Nephron (organoid): Measurements from ENCODE around the gene SLC38A8.

Experiments
- H3K27ac Mint-ChIP-seq, 3 experiments: 2 replicates each; pipeline ENCODE4 v1.8.0; 2020; ENCODE audit warnings: mixed read lengths in 3 of 3, mild to moderate bottlenecking in 2 of 3, moderate library complexity in 1 of 3
- H3K27me3 Mint-ChIP-seq: 2 replicates; pipeline ENCODE4 v1.8.0; 2021; ENCODE audit warnings: low read depth, mild to moderate bottlenecking, moderate library complexity, mixed read lengths
- H3K36me3 Mint-ChIP-seq: 2 replicates; pipeline ENCODE4 v1.8.0; 2020; ENCODE audit warnings: low read depth, mixed read lengths
- H3K4me1 Mint-ChIP-seq: 2 replicates; pipeline ENCODE4 v1.8.0; 2020; ENCODE audit warnings: mixed read lengths
- H3K4me3 Mint-ChIP-seq, 3 experiments: 2 replicates each; pipeline ENCODE4 v1.8.0; 2020; ENCODE audit warnings: mild to moderate bottlenecking in 3 of 3, mixed read lengths in 3 of 3, moderate library complexity in 2 of 3
- H3K9me3 Mint-ChIP-seq: 2 replicates; pipeline ENCODE4 v1.8.0; 2020; ENCODE audit warnings: mixed read lengths
- TF ChIP-seq, protein P1 (sequence below), 3 experiments: fragments of 200-600 bp; sonication (generic); IDR thresholded peaks; one replicate each; pipeline ENCODE4 v1.5.0; 2021; ENCODE audit warnings: antibody characterized with exemption in 3 of 3; ENCODE audit not compliant: unreplicated experiment in 3 of 3

Gene SLC38A8

DNA sequence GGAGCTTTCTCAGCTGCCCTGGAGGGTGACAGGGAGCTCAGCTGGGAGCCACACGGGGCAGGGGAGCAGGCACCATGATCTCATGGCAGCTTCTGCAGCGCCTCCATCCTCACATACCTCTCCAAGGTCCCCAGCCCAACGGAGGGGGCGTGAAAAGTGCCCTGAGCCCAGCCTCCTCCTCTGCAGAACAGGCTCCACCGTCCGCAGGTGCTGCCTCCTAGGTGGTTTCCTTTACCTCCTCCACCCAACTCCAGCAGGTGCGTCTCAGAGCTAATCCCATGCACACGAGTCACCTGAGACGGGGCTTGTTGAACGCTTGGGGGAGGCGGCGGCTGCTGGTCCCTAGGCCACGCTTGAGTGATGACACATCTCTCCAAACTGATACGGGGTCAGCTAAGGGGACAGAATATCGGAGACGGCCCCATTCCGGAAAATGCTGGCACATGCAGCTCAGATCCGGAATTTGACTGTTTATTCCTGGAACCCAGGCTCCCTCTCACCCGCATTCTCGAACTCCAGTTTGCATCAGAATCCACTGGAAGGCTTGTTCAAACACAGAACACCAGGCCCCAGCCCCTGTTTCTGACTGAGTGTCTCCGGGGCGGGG lies 387 bp upstream of the SLC38A8 start:
- no peak overlapping the region for H3K4me3 Mint-ChIP-seq
- peaks cover 12% of the 10 kb centered on the region for H3K4me1 Mint-ChIP-seq
- TF ChIP-seq, protein P1, sequence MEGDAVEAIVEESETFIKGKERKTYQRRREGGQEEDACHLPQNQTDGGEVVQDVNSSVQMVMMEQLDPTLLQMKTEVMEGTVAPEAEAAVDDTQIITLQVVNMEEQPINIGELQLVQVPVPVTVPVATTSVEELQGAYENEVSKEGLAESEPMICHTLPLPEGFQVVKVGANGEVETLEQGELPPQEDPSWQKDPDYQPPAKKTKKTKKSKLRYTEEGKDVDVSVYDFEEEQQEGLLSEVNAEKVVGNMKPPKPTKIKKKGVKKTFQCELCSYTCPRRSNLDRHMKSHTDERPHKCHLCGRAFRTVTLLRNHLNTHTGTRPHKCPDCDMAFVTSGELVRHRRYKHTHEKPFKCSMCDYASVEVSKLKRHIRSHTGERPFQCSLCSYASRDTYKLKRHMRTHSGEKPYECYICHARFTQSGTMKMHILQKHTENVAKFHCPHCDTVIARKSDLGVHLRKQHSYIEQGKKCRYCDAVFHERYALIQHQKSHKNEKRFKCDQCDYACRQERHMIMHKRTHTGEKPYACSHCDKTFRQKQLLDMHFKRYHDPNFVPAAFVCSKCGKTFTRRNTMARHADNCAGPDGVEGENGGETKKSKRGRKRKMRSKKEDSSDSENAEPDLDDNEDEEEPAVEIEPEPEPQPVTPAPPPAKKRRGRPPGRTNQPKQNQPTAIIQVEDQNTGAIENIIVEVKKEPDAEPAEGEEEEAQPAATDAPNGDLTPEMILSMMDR (IDR thresholded peaks at IDR 0.05; ENCODE audit: unreplicated experiment in 3 of 3) = no peak
- H3K36me3 Mint-ChIP-seq = no peaks in the 10 kb centered on the region
- H3K27me3 Mint-ChIP-seq = peaks cover 47% of the 10 kb centered on the region
- no peak overlapping the region for H3K27ac Mint-ChIP-seq
- H3K9me3 Mint-ChIP-seq = no peaks in the 10 kb centered on the region

- TF ChIP-seq, protein P1 (IDR thresholded peaks at IDR 0.05; ENCODE audit: unreplicated experiment in 3 of 3) = no peak
- H3K9me3 Mint-ChIP-seq = no peaks in the 10 kb centered on the region
- peaks cover 47% of the 10 kb centered on the region for H3K27me3 Mint-ChIP-seq
- no peak overlapping the region for H3K27ac Mint-ChIP-seq
- H3K4me3 Mint-ChIP-seq = no peak overlapping the region
- peaks cover 12% of the 10 kb centered on the region for H3K4me1 Mint-ChIP-seq
- H3K36me3 Mint-ChIP-seq = no peaks in the 10 kb centered on the region
Measured at GRCh38 chr16:84041881-84042280, 714 bp downstream of the SLC38A8 start.

DNA sequence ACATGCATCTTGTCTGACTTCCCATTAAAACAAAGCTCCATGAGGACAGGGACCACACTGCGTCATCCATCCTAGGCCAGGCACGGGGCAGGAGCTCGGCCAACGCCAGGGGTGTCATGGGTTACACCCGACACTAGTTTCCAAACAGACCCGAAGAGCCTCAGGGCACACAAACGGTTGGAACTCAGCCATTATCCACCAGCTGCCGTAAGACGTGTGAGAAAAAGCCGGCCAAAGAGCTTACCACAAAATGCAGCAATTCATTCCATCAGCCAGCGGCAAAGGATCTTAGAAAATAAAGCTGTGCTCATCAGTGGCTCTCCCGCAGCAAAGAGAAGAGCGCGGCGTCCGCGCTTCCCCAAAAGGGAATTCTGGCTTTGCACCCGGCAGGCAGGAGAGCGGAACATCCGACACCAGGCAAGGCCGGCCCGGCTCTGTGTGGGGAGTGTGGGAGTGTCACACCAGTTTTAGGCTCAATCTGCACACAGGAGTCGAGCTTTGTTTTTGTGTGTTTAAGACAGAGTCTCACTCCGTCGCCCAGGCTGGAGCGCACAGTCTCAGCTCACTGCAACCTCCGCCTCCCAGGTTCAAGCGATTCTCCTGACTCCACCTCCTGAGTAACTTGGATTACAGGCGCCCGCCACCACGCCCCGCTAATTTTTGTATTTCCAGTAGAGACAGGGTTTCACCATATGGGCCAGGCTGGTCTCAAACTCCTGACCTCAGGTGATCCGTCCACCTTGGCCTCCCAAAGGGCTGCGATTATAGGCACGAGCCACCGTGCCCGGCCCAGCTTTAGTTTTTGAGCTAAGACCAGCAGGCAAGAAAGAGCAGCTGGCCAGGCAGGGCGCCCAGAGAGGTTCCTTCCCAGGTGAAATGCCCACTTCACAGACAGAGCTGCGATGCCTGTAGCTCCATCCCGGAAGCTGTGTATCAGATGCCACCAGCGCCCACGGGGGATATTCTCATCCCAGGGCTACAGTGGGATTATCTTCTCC lies 1.5 kb downstream of the SLC38A8 start:
- Mint-ChIP-seq H3K4me3 (peak overlapping the region in 1 of 3 experiments; percentile 16), H3K27me3 (peaks cover 47% of the 10 kb centered on the region), H3K36me3 (no peaks in the 10 kb centered on the region), H3K4me1 (peaks cover 12% of the 10 kb centered on the region), H3K27ac (peak overlapping the region in 1 of 3 experiments; percentile 17), H3K9me3 (no peaks in the 10 kb centered on the region)
- TF ChIP-seq, protein P1 (IDR thresholded peaks at IDR 0.05; ENCODE audit: unreplicated experiment in 3 of 3) = no peak

GRCh38 chr16:84040226-84040822 lies 2.3 kb downstream of the SLC38A8 start:
- Mint-ChIP-seq H3K27me3 (peaks cover 47% of the 10 kb centered on the region), H3K4me1 (peaks cover 12% of the 10 kb centered on the region), H3K4me3 (peak overlapping the region in 1 of 3 experiments; percentile 16), H3K27ac (no peak overlapping the region), H3K9me3 (peaks cover 3% of the 10 kb centered on the region), H3K36me3 (no peaks in the 10 kb centered on the region)
- TF ChIP-seq, protein P1 (IDR thresholded peaks at IDR 0.05; ENCODE audit: unreplicated experiment in 3 of 3) = no peak

DNA sequence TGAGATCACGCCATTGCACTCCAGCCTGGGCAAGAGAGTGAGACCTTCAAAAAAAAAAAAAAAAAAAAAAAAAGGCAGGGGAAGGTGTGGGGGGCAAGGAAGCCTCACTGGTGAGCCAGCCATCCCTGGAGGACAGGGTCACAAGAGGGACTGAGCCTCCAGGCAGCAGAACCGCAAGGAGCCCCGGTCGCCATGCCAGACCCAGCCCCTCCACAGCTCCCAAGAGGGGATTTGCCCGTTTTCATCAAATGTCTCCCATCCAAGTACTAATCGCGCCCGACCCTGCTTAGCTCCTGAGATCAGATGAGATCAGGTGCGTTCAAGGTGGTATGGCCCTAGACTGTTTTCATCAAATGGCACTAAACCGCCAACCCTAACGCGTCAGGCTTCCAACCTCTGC lies 2.9 kb downstream of the SLC38A8 start:
- peaks cover 47% of the 10 kb centered on the region for H3K27me3 Mint-ChIP-seq
- H3K9me3 Mint-ChIP-seq = peaks cover 3% of the 10 kb centered on the region
- no peak overlapping the region for H3K27ac Mint-ChIP-seq
- H3K36me3 Mint-ChIP-seq = no peaks in the 10 kb centered on the region
- no peak overlapping the region for H3K4me3 Mint-ChIP-seq
- H3K4me1 Mint-ChIP-seq = peaks cover 12% of the 10 kb centered on the region
- TF ChIP-seq, protein P1 (IDR thresholded peaks at IDR 0.05; ENCODE audit: unreplicated experiment in 3 of 3) = no peak
